KG1 (cell line): Measurements from ENCODE around the gene RASL11B.

Experiments
- DNase-seq: peaks from one replicate; lab custom pipeline; 2025; lab: John Stamatoyannopoulos, UW

Gene RASL11B

GRCh38 chr4:52843351-52843750 is 18.8 kb upstream of the RASL11B start:
- DNase-seq = no peak

DNA sequence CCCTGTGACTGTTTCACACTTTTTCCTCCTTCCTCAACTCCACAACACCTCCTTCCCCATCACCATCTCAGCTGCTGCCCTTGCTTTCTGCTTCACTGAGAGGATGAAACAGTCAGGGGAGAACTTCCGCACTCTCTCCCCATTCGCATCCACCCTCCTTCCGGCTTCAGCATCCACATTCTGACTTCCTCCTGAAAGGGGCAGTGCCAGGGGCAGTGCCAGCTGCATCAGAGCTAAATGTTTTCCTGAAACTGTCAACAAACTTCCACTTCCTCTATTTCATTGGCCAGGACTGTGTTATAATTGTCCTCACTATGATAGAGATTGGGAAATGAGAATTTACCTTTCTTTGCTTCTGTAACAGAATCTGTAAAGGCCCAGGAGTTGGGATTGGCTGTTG is 18.2 kb upstream of the RASL11B start:
- no peak for DNase-seq

DNA sequence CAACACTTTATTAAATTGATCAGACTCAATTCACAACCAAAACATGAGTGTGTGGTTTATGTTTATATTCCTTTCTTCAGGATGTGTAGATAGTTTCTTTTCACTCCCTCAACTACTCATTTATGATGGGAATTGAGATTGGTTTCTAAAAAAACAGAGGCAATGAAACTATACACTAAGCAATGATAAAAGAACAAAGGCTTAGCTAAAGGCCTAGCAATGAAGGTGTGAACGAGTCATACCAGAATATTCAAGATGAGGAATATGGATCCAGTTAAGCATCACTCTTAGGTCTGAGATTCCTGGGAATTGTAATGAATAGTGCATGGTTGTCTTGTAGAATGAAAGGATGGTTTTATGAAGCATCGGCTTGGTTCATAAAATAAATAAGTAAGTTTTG is 17.5 kb upstream of the RASL11B start:
- no peak for DNase-seq

GRCh38 chr4:52846502-52846901 is 15.6 kb upstream of the RASL11B start:
- DNase-seq = no peak

DNA sequence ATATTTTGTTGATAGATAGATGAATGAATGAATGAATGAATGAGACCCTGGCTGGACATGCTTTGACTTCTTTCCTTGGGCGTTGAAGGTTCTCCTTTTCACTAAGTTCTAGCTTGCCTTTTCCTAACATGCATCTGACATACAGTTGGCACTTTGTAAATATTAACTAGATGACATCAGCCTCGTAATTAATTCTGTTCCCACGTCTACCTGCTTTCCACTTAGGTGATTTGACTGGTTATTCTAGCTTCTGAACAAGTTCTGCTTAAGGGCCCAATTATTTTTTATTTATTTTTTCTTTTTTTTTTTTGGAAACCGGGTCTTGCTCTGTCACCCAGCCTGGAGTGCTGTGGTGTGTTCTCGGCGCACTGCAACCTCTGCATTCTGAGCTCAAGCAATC is 13.9 kb upstream of the RASL11B start:
- DNase-seq = no peak

DNA sequence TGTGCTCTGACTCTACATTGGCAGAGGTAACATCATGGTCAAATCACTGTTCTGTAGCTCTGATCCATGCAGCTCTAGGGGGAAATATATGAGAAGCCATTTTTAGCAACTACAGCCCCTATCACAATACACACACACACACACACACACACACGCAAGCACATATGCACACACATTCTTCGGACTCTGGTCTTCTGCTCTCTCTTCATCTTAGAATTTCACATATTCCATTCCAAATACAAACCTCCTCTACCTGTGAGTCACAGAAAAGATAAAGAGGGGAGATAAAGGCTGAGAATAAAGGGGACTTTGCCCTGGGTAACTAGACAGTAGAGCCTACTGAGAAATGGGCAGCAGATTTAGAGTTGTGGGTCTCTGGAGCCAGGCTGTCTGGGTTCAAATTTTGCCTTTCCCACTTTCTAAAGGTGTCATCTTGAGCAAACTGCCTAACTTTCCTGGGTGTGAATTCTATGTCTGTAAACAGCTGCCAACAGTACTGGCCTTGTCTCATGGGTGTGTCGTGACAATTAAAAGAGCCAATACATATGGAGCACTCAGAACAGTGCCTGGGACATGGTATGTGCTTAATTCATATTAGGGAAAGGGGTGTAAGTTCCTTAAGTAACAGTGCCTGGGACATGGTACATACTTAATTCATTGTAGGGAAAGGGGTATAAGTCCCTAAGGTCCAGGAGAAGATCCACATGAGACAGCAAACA is 11.6 kb upstream of the RASL11B start:
- no peak for DNase-seq

DNA sequence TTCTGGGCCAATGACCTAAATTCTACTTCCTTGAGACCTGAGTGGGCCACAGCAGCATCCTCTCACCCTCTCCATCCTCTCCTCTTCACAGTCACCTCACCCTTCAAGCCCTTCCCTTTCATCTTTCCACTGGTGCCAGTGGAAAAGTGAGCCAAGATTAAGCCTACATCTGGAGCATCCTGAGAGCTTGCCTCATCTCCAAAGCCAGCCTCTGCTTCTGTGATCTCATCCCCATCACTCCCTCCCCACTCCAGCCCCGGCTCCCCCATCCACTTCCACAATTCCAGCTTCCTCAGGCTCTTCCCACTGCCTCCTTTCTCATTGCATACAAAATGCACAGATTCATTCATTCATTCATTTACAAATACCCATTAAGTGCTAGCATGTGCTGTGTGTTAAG is 10.1 kb upstream of the RASL11B start:
- no peak for DNase-seq

- no peak for DNase-seq
Measured at GRCh38 chr4:52852711-52853110, 9.4 kb upstream of the RASL11B start.

GRCh38 chr4:52853351-52853750 is 8.8 kb upstream of the RASL11B start:
- DNase-seq = no peak

- no peak for DNase-seq
Measured at GRCh38 chr4:52856801-52857200, 5.3 kb upstream of the RASL11B start.

- no peak for DNase-seq
Measured at GRCh38 chr4:52860361-52860760, 1.8 kb upstream of the RASL11B start.

GRCh38 chr4:52861171-52861823 is 820 bp upstream of the RASL11B start:
- DNase-seq = no peak

DNA sequence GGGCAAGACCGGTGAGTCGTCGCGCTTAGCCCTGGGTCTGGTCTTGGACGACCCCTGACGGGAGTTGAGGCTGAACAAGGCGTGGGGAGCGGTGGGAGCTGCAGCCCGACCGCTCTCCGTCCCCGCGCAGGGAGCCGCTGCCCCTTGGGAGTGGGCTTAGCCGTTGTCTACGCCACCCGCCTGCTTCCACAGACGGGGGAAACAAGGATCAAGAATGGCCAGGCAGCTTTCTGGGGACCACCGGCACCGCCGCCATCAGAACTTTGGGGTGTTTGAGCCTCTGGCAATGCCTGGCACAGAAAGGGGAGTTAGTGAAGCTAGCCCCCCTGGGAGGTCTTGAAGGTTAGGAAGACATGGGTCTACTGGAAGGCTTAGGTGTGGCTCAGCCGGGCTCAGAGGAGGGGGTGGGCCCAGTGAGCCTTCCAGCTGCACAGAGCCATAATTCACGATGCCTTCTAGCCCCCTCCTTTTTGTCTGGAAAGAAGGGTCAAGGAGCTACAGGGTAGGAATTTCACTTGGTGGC is 583 bp downstream of the RASL11B start:
- no peak for DNase-seq

GRCh38 chr4:52863324-52863723 is 1.2 kb downstream of the RASL11B start:
- DNase-seq = no peak

DNA sequence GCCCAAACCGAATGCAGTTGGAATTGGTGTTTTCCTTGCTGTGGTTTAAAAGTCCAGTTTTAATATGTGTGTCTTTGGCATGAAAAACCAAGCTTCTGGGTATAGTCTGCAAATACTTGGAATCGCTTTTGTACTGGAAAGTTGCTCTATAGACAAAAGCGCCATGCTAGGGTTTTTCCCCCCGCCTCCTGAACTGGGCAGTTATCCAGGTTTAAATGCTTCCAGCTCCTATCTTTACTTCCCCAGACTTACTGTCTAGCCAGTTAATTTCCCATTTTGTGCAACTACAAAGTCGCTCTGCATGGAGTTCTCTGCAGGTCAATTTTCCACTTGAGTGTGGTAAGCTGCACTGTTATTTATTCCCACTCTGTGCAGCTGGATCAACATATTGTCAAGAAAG is 2.7 kb downstream of the RASL11B start:
- no peak for DNase-seq

GRCh38 chr4:52865300-52865699 is 3.2 kb downstream of the RASL11B start:
- no peak for DNase-seq

- DNase-seq = no peak
Measured at GRCh38 chr4:52866734-52867133, 4.6 kb downstream of the RASL11B start.

- DNase-seq = no peak
Measured at GRCh38 chr4:52867163-52867562, 5.0 kb downstream of the RASL11B start.

- DNase-seq = no peak
Measured at GRCh38 chr4:52868133-52868532, 6.0 kb downstream of the RASL11B start.

- DNase-seq = no peak
Measured at GRCh38 chr4:52869196-52869595, 7.1 kb downstream of the RASL11B start.

DNA sequence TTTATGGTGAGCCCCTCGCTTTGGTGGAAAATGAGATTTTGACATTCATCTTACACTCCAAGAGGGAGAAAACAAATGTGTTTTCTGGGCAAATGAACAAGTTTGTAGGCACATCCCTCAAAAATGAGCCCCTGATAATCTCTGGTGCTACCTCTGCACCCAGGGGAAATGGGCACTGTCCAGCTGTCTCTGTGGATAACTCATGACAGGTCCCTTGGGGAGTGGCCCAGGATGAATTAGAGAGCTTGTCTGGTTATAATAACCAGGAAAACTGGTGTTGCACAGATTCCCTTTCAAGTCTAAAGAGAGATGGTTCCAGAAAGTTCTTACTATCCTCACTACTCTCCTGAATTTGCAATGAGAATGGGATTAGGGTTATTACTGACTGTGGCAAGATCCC is 7.5 kb downstream of the RASL11B start:
- DNase-seq = no peak

GRCh38 chr4:52870225-52870624 is 8.1 kb downstream of the RASL11B start:
- no peak for DNase-seq

DNA sequence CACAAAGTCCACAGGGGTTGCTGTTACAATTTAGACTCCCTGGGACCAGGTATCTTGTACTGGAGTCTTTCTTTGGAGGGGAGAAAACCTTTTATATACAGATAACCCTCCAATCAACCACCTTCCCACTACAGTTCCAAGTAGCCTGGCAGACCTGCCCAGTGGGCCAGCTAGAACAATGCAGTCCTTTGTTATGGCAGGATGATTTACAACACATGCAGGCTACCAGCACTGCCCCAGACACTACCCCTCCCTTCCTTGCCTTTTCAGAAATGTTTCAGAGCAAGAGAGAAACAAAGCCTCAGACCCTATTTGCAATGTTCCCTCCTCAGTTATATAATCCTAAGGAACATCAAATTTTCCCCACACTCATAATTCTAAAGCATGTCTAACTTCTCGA is 11.1 kb downstream of the RASL11B start:
- DNase-seq = no peak

- DNase-seq = no peak
Measured at GRCh38 chr4:52873861-52874343, 11.8 kb downstream of the RASL11B start.
